ENCODE measurements around the gene RYR2.

- TF ChIP-seq, protein P1, sequence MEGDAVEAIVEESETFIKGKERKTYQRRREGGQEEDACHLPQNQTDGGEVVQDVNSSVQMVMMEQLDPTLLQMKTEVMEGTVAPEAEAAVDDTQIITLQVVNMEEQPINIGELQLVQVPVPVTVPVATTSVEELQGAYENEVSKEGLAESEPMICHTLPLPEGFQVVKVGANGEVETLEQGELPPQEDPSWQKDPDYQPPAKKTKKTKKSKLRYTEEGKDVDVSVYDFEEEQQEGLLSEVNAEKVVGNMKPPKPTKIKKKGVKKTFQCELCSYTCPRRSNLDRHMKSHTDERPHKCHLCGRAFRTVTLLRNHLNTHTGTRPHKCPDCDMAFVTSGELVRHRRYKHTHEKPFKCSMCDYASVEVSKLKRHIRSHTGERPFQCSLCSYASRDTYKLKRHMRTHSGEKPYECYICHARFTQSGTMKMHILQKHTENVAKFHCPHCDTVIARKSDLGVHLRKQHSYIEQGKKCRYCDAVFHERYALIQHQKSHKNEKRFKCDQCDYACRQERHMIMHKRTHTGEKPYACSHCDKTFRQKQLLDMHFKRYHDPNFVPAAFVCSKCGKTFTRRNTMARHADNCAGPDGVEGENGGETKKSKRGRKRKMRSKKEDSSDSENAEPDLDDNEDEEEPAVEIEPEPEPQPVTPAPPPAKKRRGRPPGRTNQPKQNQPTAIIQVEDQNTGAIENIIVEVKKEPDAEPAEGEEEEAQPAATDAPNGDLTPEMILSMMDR (IDR thresholded peaks at IDR 0.05) = no peak
- no peak for TF ChIP-seq POLR2A (IDR thresholded peaks at IDR 0.05)
Observed at GRCh38 chr1:237281481-237281880, 239.5 kb downstream of the RYR2 start.
